GM12892 (cell line): ENCODE data around the gene GSK3B.

Source experiments
- DNase-seq: peaks from one replicate; pipeline ENCODE4 v3.0.0; 2011; ENCODE audit not compliant: insufficient read length
- FAIRE-seq: peaks from 2 replicates; lab custom pipeline; 2011; peaks lifted over from hg19 to GRCh38; lab: Jason Lieb, UNC
- POLR2A ChIP-seq: IDR thresholded peaks from 2 replicates; pipeline ENCODE4 v1.6.1; 2011; ENCODE audit warnings: low read depth, low read length, control low read depth
- POLR2AphosphoS5 ChIP-seq: IDR thresholded peaks from 2 replicates; pipeline ENCODE4 v1.6.1; 2011; ENCODE audit warnings: low read depth, low read length, control low read depth
- TAF1 ChIP-seq: IDR thresholded peaks from 2 replicates; pipeline ENCODE4 v1.6.1; 2011; ENCODE audit warnings: low read depth, mild to moderate bottlenecking, control low read depth, low read length, borderline replicate concordance

GSK3B gene

GRCh38 chr3:119776304-119776703 lies 317.9 kb downstream of the GSK3B start:
- no peak for FAIRE-seq
- no peak for TF ChIP-seq POLR2A
- TF ChIP-seq TAF1: no peak
- no peak for TF ChIP-seq POLR2AphosphoS5
- no peak for DNase-seq

DNA sequence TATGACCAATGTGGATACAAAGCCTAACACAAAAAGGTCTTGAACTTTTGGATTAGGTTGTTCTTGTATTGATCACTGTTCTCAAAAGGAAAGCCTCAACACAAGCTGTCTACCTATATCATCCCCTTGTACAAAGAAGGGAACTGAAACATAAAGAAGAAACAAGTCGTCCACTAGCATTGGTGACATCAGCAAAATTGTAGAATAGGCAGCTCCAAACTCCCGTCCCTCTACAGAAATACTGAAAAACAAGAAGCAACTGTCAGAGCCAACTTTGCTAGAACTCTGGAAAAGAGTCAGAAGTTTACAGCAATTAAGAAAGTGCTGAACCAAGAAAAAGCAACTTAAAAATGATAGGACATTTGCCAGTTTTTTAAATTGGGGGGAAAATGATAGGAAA lies 319.8 kb downstream of the GSK3B start:
- DNase-seq: no peak
- peak; percentile 78 for FAIRE-seq
- TF ChIP-seq POLR2AphosphoS5: no peak
- no peak for TF ChIP-seq TAF1
- TF ChIP-seq POLR2A: no peak
